Measurements from ENCODE around the gene CC2D2A.
A peak's percentile ranks its signal among the peaks of the same experiment; 100 is the strongest.

The CC2D2A gene

DNA sequence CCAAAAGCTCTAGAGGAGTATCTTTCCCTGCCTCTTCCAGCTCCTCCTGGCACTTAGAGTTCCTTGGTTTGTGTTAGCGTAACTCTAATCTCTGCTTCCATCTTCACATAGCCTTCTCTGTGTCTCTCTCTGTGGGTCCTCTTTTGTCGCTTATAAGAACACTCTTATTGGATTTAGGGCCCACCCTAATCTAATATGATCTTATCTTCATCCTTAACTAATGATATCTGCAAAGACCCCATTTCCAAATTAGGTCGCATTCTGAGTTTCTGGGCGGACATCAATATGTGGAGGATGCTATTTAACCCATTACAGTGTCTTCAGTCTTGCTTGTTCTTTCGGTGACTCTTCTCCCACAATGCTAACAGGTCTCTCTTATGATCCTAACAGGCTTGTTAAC, 72.3 kb downstream of the CC2D2A start:
- Histone ChIP-seq H3K9ac (ENCODE audit: low read length) (no peak overlapping the region), H2AK5ac (ENCODE audit: low read length, severe bottlenecking) (no peak overlapping the region), H3K18ac (ENCODE audit: low read depth in 1 of 2, low read length in 2 of 2) (no peak overlapping the region), H3K23ac (ENCODE audit: low read length in 2 of 2) (no peak overlapping the region), H3K4me2 (ENCODE audit: low read length, poor library complexity, severe bottlenecking) (no peak overlapping the region), H3K4ac (ENCODE audit: low read depth in 1 of 2, low read length in 2 of 2) (no peak overlapping the region), H3K27me3 (ENCODE audit: control insufficient read depth in 1 of 2, insufficient read depth in 1 of 2, low read length in 2 of 2) (no peaks in the 10 kb centered on the region), H2BK15ac (ENCODE audit: low read depth, poor library complexity, severe bottlenecking) (no peak overlapping the region), H3K4me3 (ENCODE audit: insufficient read depth in 1 of 2, low read depth in 1 of 2, low read length in 2 of 2) (no peak overlapping the region), H2AFZ (ENCODE audit: low read depth, low read length) (no peak overlapping the region), H2BK12ac (ENCODE audit: low read length in 2 of 2) (no peak overlapping the region), H4K8ac (ENCODE audit: low read length) (no peak overlapping the region), H3K14ac (ENCODE audit: low read length in 2 of 2) (no peak overlapping the region), H4K91ac (ENCODE audit: low read length) (no peak overlapping the region), H3K27ac (ENCODE audit: low read length, poor library complexity, severe bottlenecking) (no peak overlapping the region), H3K4me1 (ENCODE audit: control insufficient read depth, insufficient read depth, low read depth, low read length) (peaks cover 1% of the 10 kb centered on the region), H3K9me3 (ENCODE audit: control insufficient read depth, low read length) (no peaks in the 10 kb centered on the region), H3K36me3 (ENCODE audit: control insufficient read depth in 1 of 2, insufficient read depth in 2 of 2, low read depth in 1 of 2, low read length in 2 of 2) (peaks cover 29 to 81% of the 10 kb centered on the region in 2 experiments), H2BK120ac (ENCODE audit: low read depth, low read length) (no peak overlapping the region), H3K79me1 (replicated peaks; ENCODE audit: low read length, poor library complexity, severe bottlenecking) (peaks cover 4% of the 10 kb centered on the region), H2BK5ac (ENCODE audit: low read depth, low read length, poor library complexity, severe bottlenecking) (no peak overlapping the region)
- WGBS: 99% methylated on average over 5 of the region's 5 CpGs
- DNase-seq: no peak

DNA sequence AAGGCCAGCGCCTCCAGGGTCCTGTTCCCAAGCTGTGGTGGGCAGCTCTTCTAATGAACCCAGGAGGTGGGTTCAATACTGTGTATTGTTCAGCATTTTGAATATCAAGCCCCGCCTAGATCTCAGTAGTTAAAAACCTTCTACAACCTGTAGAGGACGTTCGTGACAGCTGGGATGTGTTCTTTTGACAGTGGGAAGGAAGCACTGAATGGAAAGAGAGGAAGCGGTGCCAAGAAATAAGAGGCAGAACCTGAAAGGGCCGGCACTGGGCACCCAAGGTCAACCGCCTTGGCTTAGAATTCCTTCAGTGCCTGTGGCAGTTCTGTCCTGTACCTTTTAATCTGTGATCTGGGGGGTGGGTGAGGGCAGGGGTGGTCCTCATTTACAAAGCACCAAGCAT, 73.1 kb downstream of the CC2D2A start:
- no peak overlapping the region for H3K4me2 ChIP-seq (ENCODE audit: low read length, poor library complexity, severe bottlenecking)
- H4K91ac ChIP-seq (ENCODE audit: low read length): no peak overlapping the region
- WGBS: 90% methylated on average over 6 of the region's 7 CpGs
- no peak overlapping the region for H2BK12ac ChIP-seq (ENCODE audit: low read length in 2 of 2)
- H3K9ac ChIP-seq (ENCODE audit: low read length): no peak overlapping the region
- H2BK15ac ChIP-seq (ENCODE audit: low read depth, poor library complexity, severe bottlenecking): no peak overlapping the region
- no peak overlapping the region for H3K23ac ChIP-seq (ENCODE audit: low read length in 2 of 2)
- H3K4me3 ChIP-seq (ENCODE audit: insufficient read depth in 1 of 2, low read depth in 1 of 2, low read length in 2 of 2): no peak overlapping the region
- H3K9me3 ChIP-seq (ENCODE audit: control insufficient read depth, low read length): no peaks in the 10 kb centered on the region
- peaks cover 1% of the 10 kb centered on the region for H3K4me1 ChIP-seq (ENCODE audit: control insufficient read depth, insufficient read depth, low read depth, low read length)
- no peak overlapping the region for H2BK120ac ChIP-seq (ENCODE audit: low read depth, low read length)
- no peak overlapping the region for H3K18ac ChIP-seq (ENCODE audit: low read depth in 1 of 2, low read length in 2 of 2)
- no peak overlapping the region for H3K27ac ChIP-seq (ENCODE audit: low read length, poor library complexity, severe bottlenecking)
- no peak overlapping the region for H2BK5ac ChIP-seq (ENCODE audit: low read depth, low read length, poor library complexity, severe bottlenecking)
- no peak overlapping the region for H3K4ac ChIP-seq (ENCODE audit: low read depth in 1 of 2, low read length in 2 of 2)
- no peak for DNase-seq
- no peak overlapping the region for H2AFZ ChIP-seq (ENCODE audit: low read depth, low read length)
- H3K27me3 ChIP-seq (ENCODE audit: control insufficient read depth in 1 of 2, insufficient read depth in 1 of 2, low read length in 2 of 2): no peaks in the 10 kb centered on the region
- peaks cover 24 to 73% of the 10 kb centered on the region in 2 experiments for H3K36me3 ChIP-seq (ENCODE audit: control insufficient read depth in 1 of 2, insufficient read depth in 2 of 2, low read depth in 1 of 2, low read length in 2 of 2)
- H2AK5ac ChIP-seq (ENCODE audit: low read length, severe bottlenecking): no peak overlapping the region
- no peak overlapping the region for H3K14ac ChIP-seq (ENCODE audit: low read length in 2 of 2)
- no peak overlapping the region for H4K8ac ChIP-seq (ENCODE audit: low read length)
- H3K79me1 ChIP-seq (replicated peaks; ENCODE audit: low read length, poor library complexity, severe bottlenecking): peaks cover 4% of the 10 kb centered on the region

DNA sequence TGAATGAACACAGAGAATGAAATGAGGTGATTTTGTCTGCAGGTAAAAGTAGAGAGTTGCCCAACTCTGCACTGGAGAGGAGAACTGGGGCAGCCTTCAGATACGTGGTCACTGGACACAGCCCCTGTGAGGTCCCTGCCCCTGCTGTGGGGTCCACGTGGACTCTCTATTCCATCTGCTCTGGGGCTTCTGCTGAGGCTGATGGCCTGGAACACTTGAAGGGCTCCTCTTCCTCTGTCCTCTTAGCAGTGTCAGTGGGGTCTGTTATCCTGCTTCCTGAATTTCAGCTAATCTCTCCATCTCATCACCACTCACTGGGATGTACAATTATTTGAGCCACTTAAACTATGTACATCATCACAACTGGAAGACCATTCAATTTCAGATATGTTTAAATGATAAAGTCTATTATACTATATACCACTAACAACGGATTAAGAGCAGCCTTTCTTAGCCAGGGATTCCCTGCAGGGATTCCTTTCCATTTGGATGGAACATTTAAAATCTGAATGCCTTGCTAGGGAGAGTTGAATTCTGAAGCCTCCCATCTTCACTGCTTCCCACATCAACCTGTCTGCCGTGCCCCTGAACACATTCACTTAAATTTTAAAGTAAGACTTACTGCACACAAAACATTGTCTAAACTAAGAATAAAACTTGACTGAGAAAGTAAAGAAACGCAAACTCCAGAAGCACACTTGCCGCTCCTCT, 74.0 kb downstream of the CC2D2A start:
- no peak overlapping the region for H4K8ac ChIP-seq (ENCODE audit: low read length)

DNA sequence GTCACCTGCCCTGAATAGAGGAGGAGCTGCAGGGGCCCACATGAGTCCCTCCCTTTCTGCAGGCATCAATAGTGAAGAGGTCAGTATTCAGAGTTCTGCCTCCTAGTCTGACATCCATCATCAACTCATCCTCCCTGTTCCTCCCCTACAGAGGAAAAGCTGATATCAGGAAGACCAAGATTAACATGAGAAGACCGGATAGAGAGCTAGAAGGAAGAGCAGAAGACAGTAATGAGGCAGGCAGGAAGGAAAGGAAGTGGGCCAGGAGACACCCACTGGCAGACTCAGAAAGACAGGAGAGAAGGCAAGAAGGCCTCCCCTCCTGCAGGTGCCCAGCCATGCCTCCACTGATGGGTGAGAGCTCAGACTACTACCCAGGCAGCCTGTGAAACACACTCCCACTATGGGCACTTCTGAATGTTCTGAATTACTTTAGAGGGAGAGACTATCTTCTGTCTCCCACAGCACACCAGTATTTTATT, 74.6 kb downstream of the CC2D2A start:
- H3K79me1 ChIP-seq (replicated peaks; ENCODE audit: low read length, poor library complexity, severe bottlenecking): peaks cover 4% of the 10 kb centered on the region
- no peak overlapping the region for H2BK120ac ChIP-seq (ENCODE audit: low read depth, low read length)
- H3K27me3 ChIP-seq (ENCODE audit: control insufficient read depth in 1 of 2, insufficient read depth in 1 of 2, low read length in 2 of 2): no peaks in the 10 kb centered on the region
- H3K4ac ChIP-seq (ENCODE audit: low read depth in 1 of 2, low read length in 2 of 2): no peak overlapping the region
- no peak overlapping the region for H4K8ac ChIP-seq (ENCODE audit: low read length)
- 88% methylated on average over 1 of the region's 1 CpG for WGBS
- peaks cover 1% of the 10 kb centered on the region for H3K4me1 ChIP-seq (ENCODE audit: control insufficient read depth, insufficient read depth, low read depth, low read length)
- H4K91ac ChIP-seq (ENCODE audit: low read length): no peak overlapping the region
- peaks cover 17 to 61% of the 10 kb centered on the region in 2 experiments for H3K36me3 ChIP-seq (ENCODE audit: control insufficient read depth in 1 of 2, insufficient read depth in 2 of 2, low read depth in 1 of 2, low read length in 2 of 2)
- H2AK5ac ChIP-seq (ENCODE audit: low read length, severe bottlenecking): no peak overlapping the region
- H3K27ac ChIP-seq (ENCODE audit: low read length, poor library complexity, severe bottlenecking): no peak overlapping the region
- H3K18ac ChIP-seq (ENCODE audit: low read depth in 1 of 2, low read length in 2 of 2): no peak overlapping the region
- no peak overlapping the region for H3K9ac ChIP-seq (ENCODE audit: low read length)
- H2BK5ac ChIP-seq (ENCODE audit: low read depth, low read length, poor library complexity, severe bottlenecking): no peak overlapping the region
- no peak overlapping the region for H3K14ac ChIP-seq (ENCODE audit: low read length in 2 of 2)
- no peak for DNase-seq
- H2AFZ ChIP-seq (ENCODE audit: low read depth, low read length): no peak overlapping the region
- H3K4me3 ChIP-seq (ENCODE audit: insufficient read depth in 1 of 2, low read depth in 1 of 2, low read length in 2 of 2): no peak overlapping the region
- H3K23ac ChIP-seq (ENCODE audit: low read length in 2 of 2): no peak overlapping the region
- no peak overlapping the region for H3K4me2 ChIP-seq (ENCODE audit: low read length, poor library complexity, severe bottlenecking)
- H3K9me3 ChIP-seq (ENCODE audit: control insufficient read depth, low read length): no peaks in the 10 kb centered on the region
- no peak overlapping the region for H2BK15ac ChIP-seq (ENCODE audit: low read depth, poor library complexity, severe bottlenecking)
- no peak overlapping the region for H2BK12ac ChIP-seq (ENCODE audit: low read length in 2 of 2)

More for the DNA sequence above, 74.0 kb downstream of the CC2D2A start:
- Histone ChIP-seq H3K4me1 (ENCODE audit: control insufficient read depth, insufficient read depth, low read depth, low read length) (peaks cover 1% of the 10 kb centered on the region), H3K79me1 (replicated peaks; ENCODE audit: low read length, poor library complexity, severe bottlenecking) (peaks cover 4% of the 10 kb centered on the region), H3K36me3 (ENCODE audit: control insufficient read depth in 1 of 2, insufficient read depth in 2 of 2, low read depth in 1 of 2, low read length in 2 of 2) (peaks cover 17 to 64% of the 10 kb centered on the region in 2 experiments), H3K14ac (ENCODE audit: low read length in 2 of 2) (no peak overlapping the region), H3K18ac (ENCODE audit: low read depth in 1 of 2, low read length in 2 of 2) (no peak overlapping the region), H2AFZ (ENCODE audit: low read depth, low read length) (no peak overlapping the region), H2BK12ac (ENCODE audit: low read length in 2 of 2) (no peak overlapping the region), H2AK5ac (ENCODE audit: low read length, severe bottlenecking) (no peak overlapping the region), H3K27ac (ENCODE audit: low read length, poor library complexity, severe bottlenecking) (no peak overlapping the region), H3K4ac (ENCODE audit: low read depth in 1 of 2, low read length in 2 of 2) (no peak overlapping the region), H3K9me3 (ENCODE audit: control insufficient read depth, low read length) (no peaks in the 10 kb centered on the region), H3K27me3 (ENCODE audit: control insufficient read depth in 1 of 2, insufficient read depth in 1 of 2, low read length in 2 of 2) (no peaks in the 10 kb centered on the region), H3K9ac (ENCODE audit: low read length) (no peak overlapping the region), H2BK15ac (ENCODE audit: low read depth, poor library complexity, severe bottlenecking) (no peak overlapping the region), H3K4me3 (ENCODE audit: insufficient read depth in 1 of 2, low read depth in 1 of 2, low read length in 2 of 2) (no peak overlapping the region), H2BK5ac (ENCODE audit: low read depth, low read length, poor library complexity, severe bottlenecking) (no peak overlapping the region), H2BK120ac (ENCODE audit: low read depth, low read length) (no peak overlapping the region), H4K91ac (ENCODE audit: low read length) (no peak overlapping the region), H3K23ac (ENCODE audit: low read length in 2 of 2) (peak overlapping the region in 1 of 2 experiments; percentile 40), H3K4me2 (ENCODE audit: low read length, poor library complexity, severe bottlenecking) (no peak overlapping the region)
- WGBS: 60% methylated on average over 6 of the region's 6 CpGs
- DNase-seq: no peak
